Muscle layer of duodenum (tissue), 2 donors: ENCODE results near the gene CDKN2B-AS1.

Experiments
- H3K27ac ChIP-seq: one replicate; pipeline ENCODE4 v1.7.0; 2013; ENCODE audit warnings: mild to moderate bottlenecking, low read length
- H3K27me3 ChIP-seq: one replicate; pipeline ENCODE4 v1.7.0; 2013; ENCODE audit warnings: low read depth, mild to moderate bottlenecking, control low read depth, low read length
- H3K36me3 ChIP-seq, 2 donors: one replicate each; pipeline ENCODE4 v1.7.0; 2013; ENCODE audit warnings: low read length in 2 of 2, control low read depth in 1 of 2, mild to moderate bottlenecking in 1 of 2; ENCODE audit not compliant: insufficient read depth in 2 of 2, control insufficient read depth in 1 of 2
- H3K4me1 ChIP-seq, 2 donors: one replicate each; pipeline ENCODE4 v1.7.0; 2013; ENCODE audit warnings: low read length in 2 of 2, mild to moderate bottlenecking in 2 of 2, control low read depth in 1 of 2, moderate library complexity in 1 of 2; ENCODE audit not compliant: insufficient read depth in 2 of 2, control insufficient read depth in 1 of 2
- H3K4me3 ChIP-seq, 2 donors: one replicate each; pipeline ENCODE4 v1.7.0; 2013; ENCODE audit warnings: low read length in 2 of 2, low read depth in 1 of 2, mild to moderate bottlenecking in 1 of 2
- H3K9me3 ChIP-seq, 2 donors: one replicate each; pipeline ENCODE4 v1.7.0; 2013; ENCODE audit warnings: low read length in 2 of 2, control low read depth in 1 of 2, mild to moderate bottlenecking in 1 of 2; ENCODE audit not compliant: control insufficient read depth in 1 of 2
- donor health status: healthy.

Gene CDKN2B-AS1

GRCh38 chr9:22102146-22103053 lies 107.8 kb downstream of the CDKN2B-AS1 start:
- Histone ChIP-seq H3K9me3 (no peaks in the 10 kb centered on the region), H3K4me1 (peaks cover 0 to 4% of the 10 kb centered on the region in 2 donors), H3K36me3 (no peaks in the 10 kb centered on the region), H3K4me3 (no peak overlapping the region), H3K27me3 (no peaks in the 10 kb centered on the region), H3K27ac (no peak overlapping the region)

- Histone ChIP-seq H3K36me3 (no peaks in the 10 kb centered on the region), H3K27me3 (no peaks in the 10 kb centered on the region), H3K9me3 (no peaks in the 10 kb centered on the region), H3K4me1 (peaks cover 0 to 4% of the 10 kb centered on the region in 2 donors), H3K27ac (no peak overlapping the region), H3K4me3 (no peak overlapping the region)
Measured at GRCh38 chr9:22103685-22104575, 109.3 kb downstream of the CDKN2B-AS1 start.

- Histone ChIP-seq H3K9me3 (no peaks in the 10 kb centered on the region), H3K4me1 (peaks cover 0 to 4% of the 10 kb centered on the region in 2 donors), H3K27me3 (no peaks in the 10 kb centered on the region), H3K36me3 (no peaks in the 10 kb centered on the region), H3K27ac (no peak overlapping the region), H3K4me3 (no peak overlapping the region)
Measured at GRCh38 chr9:22105005-22105722, 110.6 kb downstream of the CDKN2B-AS1 start.

GRCh38 chr9:22107202-22108045 lies 112.8 kb downstream of the CDKN2B-AS1 start:
- peaks cover 0 to 4% of the 10 kb centered on the region in 2 donors for H3K4me1 ChIP-seq
- H3K4me3 ChIP-seq = no peak overlapping the region
- H3K27me3 ChIP-seq = no peaks in the 10 kb centered on the region
- H3K27ac ChIP-seq = no peak overlapping the region
- no peaks in the 10 kb centered on the region for H3K9me3 ChIP-seq
- no peaks in the 10 kb centered on the region for H3K36me3 ChIP-seq

GRCh38 chr9:22108581-22109370 lies 114.2 kb downstream of the CDKN2B-AS1 start:
- no peaks in the 10 kb centered on the region for H3K9me3 ChIP-seq
- no peak overlapping the region for H3K4me3 ChIP-seq
- H3K27ac ChIP-seq = no peak overlapping the region
- no peaks in the 10 kb centered on the region for H3K27me3 ChIP-seq
- H3K36me3 ChIP-seq = no peaks in the 10 kb centered on the region
- H3K4me1 ChIP-seq = peaks cover 0 to 4% of the 10 kb centered on the region in 2 donors

- Histone ChIP-seq H3K27ac (no peak overlapping the region), H3K4me1 (no peaks in the 10 kb centered on the region), H3K27me3 (no peaks in the 10 kb centered on the region), H3K36me3 (no peaks in the 10 kb centered on the region), H3K9me3 (no peaks in the 10 kb centered on the region), H3K4me3 (no peak overlapping the region)
Measured at GRCh38 chr9:22111176-22111953, 116.8 kb downstream of the CDKN2B-AS1 start.

- no peaks in the 10 kb centered on the region for H3K27me3 ChIP-seq
- H3K4me1 ChIP-seq = no peaks in the 10 kb centered on the region
- no peaks in the 10 kb centered on the region for H3K36me3 ChIP-seq
- no peak overlapping the region for H3K27ac ChIP-seq
- H3K9me3 ChIP-seq = no peaks in the 10 kb centered on the region
- no peak overlapping the region for H3K4me3 ChIP-seq
Measured at GRCh38 chr9:22111954-22112247, 117.3 kb downstream of the CDKN2B-AS1 start.

GRCh38 chr9:22112870-22113821 lies 118.6 kb downstream of the CDKN2B-AS1 start:
- H3K36me3 ChIP-seq = no peaks in the 10 kb centered on the region
- no peaks in the 10 kb centered on the region for H3K9me3 ChIP-seq
- H3K4me1 ChIP-seq = peaks cover 0 to 8% of the 10 kb centered on the region in 2 donors
- H3K27me3 ChIP-seq = no peaks in the 10 kb centered on the region
- no peak overlapping the region for H3K4me3 ChIP-seq
- no peak overlapping the region for H3K27ac ChIP-seq

GRCh38 chr9:22114956-22115355 lies 120.4 kb downstream of the CDKN2B-AS1 start:
- no peak overlapping the region for H3K4me3 ChIP-seq
- no peaks in the 10 kb centered on the region for H3K27me3 ChIP-seq
- no peaks in the 10 kb centered on the region for H3K9me3 ChIP-seq
- no peak overlapping the region for H3K27ac ChIP-seq
- H3K36me3 ChIP-seq = no peaks in the 10 kb centered on the region
- H3K4me1 ChIP-seq = peaks cover 0 to 8% of the 10 kb centered on the region in 2 donors
